Heart left ventricle (tissue), 13 donors: ENCODE measurements around the gene HMGXB4.

ENCODE experiments used
- POLR2A ChIP-seq, 2 donors: fragments of 450-650 bp; IDR thresholded peaks; one replicate each; pipeline ENCODE4 v1.6.1; 2017; ENCODE audit warnings: antibody characterized with exemption in 2 of 2, mild to moderate bottlenecking in 2 of 2, moderate library complexity in 2 of 2
- TF ChIP-seq, protein P1 (sequence below), 12 donors: fragments of 200-600 bp; sonication (generic) in 4 of 12; IDR thresholded peaks; one replicate each; pipeline versions ENCODE4 v1.5.0 to v1.8.0; 2018 to 2022; ENCODE audit warnings: antibody characterized with exemption in 12 of 12, mild to moderate bottlenecking in 5 of 12
- donor health status: ischemic (EF 13 %, LVEDD 7.1; RV severe dilation, severe dysfunction).
- donor health status: DM: no; HTN: yes; CAD: no.
- donor health status: DM: no; HTN: no; CAD: no.
- donor health status: ischemic (EF 25% LVEDD 6.9; RV normal size, moderate dysfunction).
- donor health status: ischemic (EF 25% LVEDD 5.7; RV mildly dilated, moderate dysfunction).
- donor health status: ischemic (EF 35%, LVEDD 5.7; RV mildly dilated, moderate dysfunction).
- donor health status: nonischemic (EF 11% LVEDD 7.7; RV severe dilation, severe dysfunction).
- donor health status: DM: yes; HTN: yes; CAD: no.
- donor health status: PGD.
- donor health status: ischemic (EF 29% LVEDD 5.4; RV normal size, mild dysfunction).
- donor health status: nonischemic (EF 23%, LVEDD 6.1; RV moderate dilation, normal function).

DNA sequence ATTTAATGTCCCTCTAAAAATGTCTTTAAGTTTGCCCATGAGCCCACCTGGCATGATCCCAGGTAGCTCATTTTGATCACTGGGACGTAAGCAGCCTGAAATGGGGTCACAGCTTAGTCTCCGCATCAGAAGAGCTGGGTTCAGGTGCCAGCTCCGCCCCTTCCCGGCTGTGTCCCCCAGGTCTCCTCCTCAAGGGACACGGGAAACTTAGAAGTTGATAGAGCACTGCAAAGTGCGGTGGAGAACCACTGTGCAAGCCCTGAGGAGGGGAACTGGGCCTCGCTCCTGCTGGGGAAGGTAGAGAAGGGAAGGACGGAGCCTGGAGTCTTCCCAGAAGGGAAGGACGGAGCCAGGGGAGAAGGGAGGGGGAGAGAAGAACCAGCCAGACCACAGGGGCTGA, 50.1 kb downstream of the HMGXB4 start:
- TF ChIP-seq, protein P1, sequence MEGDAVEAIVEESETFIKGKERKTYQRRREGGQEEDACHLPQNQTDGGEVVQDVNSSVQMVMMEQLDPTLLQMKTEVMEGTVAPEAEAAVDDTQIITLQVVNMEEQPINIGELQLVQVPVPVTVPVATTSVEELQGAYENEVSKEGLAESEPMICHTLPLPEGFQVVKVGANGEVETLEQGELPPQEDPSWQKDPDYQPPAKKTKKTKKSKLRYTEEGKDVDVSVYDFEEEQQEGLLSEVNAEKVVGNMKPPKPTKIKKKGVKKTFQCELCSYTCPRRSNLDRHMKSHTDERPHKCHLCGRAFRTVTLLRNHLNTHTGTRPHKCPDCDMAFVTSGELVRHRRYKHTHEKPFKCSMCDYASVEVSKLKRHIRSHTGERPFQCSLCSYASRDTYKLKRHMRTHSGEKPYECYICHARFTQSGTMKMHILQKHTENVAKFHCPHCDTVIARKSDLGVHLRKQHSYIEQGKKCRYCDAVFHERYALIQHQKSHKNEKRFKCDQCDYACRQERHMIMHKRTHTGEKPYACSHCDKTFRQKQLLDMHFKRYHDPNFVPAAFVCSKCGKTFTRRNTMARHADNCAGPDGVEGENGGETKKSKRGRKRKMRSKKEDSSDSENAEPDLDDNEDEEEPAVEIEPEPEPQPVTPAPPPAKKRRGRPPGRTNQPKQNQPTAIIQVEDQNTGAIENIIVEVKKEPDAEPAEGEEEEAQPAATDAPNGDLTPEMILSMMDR (IDR thresholded peaks at IDR 0.05), result no peak
- no peak for TF ChIP-seq POLR2A (IDR thresholded peaks at IDR 0.05)
